NCI-H1092 (cell line): ENCODE results near the gene MCIDAS.
A peak's percentile ranks its signal among the peaks of the same experiment; 100 is the strongest.

Experiments used
- DNase-seq: peaks from one replicate; lab custom pipeline; 2025; lab: John Stamatoyannopoulos, UW

The MCIDAS gene

GRCh38 chr5:55226934-55227663, at the start of gene MCIDAS:
Gene MCIDAS (minus strand): TSS chr5:55227315. CDS start chr5:55227138, 177 bp downstream.
- no peak for DNase-seq

GRCh38 chr5:55276771-55277170, 49.7 kb upstream of the MCIDAS start:
- no peak for DNase-seq

- DNase-seq = no peak
Observed at GRCh38 chr5:55258339-55258738, 31.2 kb upstream of the MCIDAS start.

- no peak for DNase-seq
Observed at GRCh38 chr5:55254802-55255201, 27.7 kb upstream of the MCIDAS start.

GRCh38 chr5:55250064-55250463, 22.9 kb upstream of the MCIDAS start:
- no peak for DNase-seq

GRCh38 chr5:55241746-55242145, 14.6 kb upstream of the MCIDAS start:
- DNase-seq = peak; percentile 4

GRCh38 chr5:55236800-55237199, 9.7 kb upstream of the MCIDAS start:
- no peak for DNase-seq

- DNase-seq = peak; percentile 2
Observed at GRCh38 chr5:55234121-55234700, 7.1 kb upstream of the MCIDAS start.

- peak; percentile 50 for DNase-seq
Observed at GRCh38 chr5:55232985-55233928, 6.1 kb upstream of the MCIDAS start, which contains the start of gene CCNO. Gene CCNO (minus strand): TSS chr5:55233608. CDS start chr5:55233523, 85 bp downstream.

- DNase-seq = peak; percentile 3
Observed at GRCh38 chr5:55232271-55232984, 5.3 kb upstream of the MCIDAS start.

- no peak for DNase-seq
Observed at GRCh38 chr5:55231919-55232270, 4.8 kb upstream of the MCIDAS start.

GRCh38 chr5:55231029-55231918, 4.2 kb upstream of the MCIDAS start:
- no peak for DNase-seq

GRCh38 chr5:55230086-55230629, 3.0 kb upstream of the MCIDAS start:
- DNase-seq = no peak

GRCh38 chr5:55227664-55228430, 732 bp upstream of the MCIDAS start:
- no peak for DNase-seq

GRCh38 chr5:55226027-55226933, 835 bp downstream of the MCIDAS start:
- DNase-seq = peak; percentile 61

GRCh38 chr5:55225346-55225745, 1.8 kb downstream of the MCIDAS start:
- DNase-seq = no peak

GRCh38 chr5:55223812-55224240, 3.3 kb downstream of the MCIDAS start:
- no peak for DNase-seq

- no peak for DNase-seq
Observed at GRCh38 chr5:55222985-55223811, 3.9 kb downstream of the MCIDAS start.
